ENCODE data around the gene RYR1.

RYR1 gene

GRCh38 chr19:38440592-38440991 lies 7.1 kb downstream of the RYR1 start:
- Histone ChIP-seq H3K9me3 (ENCODE audit: severe bottlenecking) (no peaks in the 10 kb centered on the region), H3K36me3 (no peaks in the 10 kb centered on the region), H3K27me3 (ENCODE audit: insufficient read depth, low read depth, severe bottlenecking) (no peaks in the 10 kb centered on the region), H3K27ac (no peak overlapping the region), H3K4me3 (ENCODE audit: low read depth, low read length) (no peak overlapping the region)
- no peak for TF ChIP-seq CTCF (IDR thresholded peaks at IDR 0.05; ENCODE audit: low read depth, low read length)
- DNase-seq, result no peak

- TF ChIP-seq CTCF (IDR thresholded peaks at IDR 0.05; ENCODE audit: low read depth, low read length), result peak; percentile 67
- H3K9me3 ChIP-seq (ENCODE audit: severe bottlenecking), result no peaks in the 10 kb centered on the region
Measured at GRCh38 chr19:38441657-38442348, 8.3 kb downstream of the RYR1 start.

GRCh38 chr19:38442736-38443135 lies 9.2 kb downstream of the RYR1 start:
- Histone ChIP-seq H3K36me3 (no peaks in the 10 kb centered on the region), H3K27ac (no peak overlapping the region), H3K27me3 (ENCODE audit: insufficient read depth, low read depth, severe bottlenecking) (no peaks in the 10 kb centered on the region), H3K4me3 (ENCODE audit: low read depth, low read length) (no peak overlapping the region), H3K9me3 (ENCODE audit: severe bottlenecking) (no peaks in the 10 kb centered on the region)
- DNase-seq, result no peak
- no peak for TF ChIP-seq CTCF (IDR thresholded peaks at IDR 0.05; ENCODE audit: low read depth, low read length)

More at GRCh38 chr19:38441657-38442348, 8.3 kb downstream of the RYR1 start:
- no peaks in the 10 kb centered on the region for H3K27me3 ChIP-seq (ENCODE audit: insufficient read depth, low read depth, severe bottlenecking)
- no peak overlapping the region for H3K4me3 ChIP-seq (ENCODE audit: low read depth, low read length)
- 0 out of 2 replicates have a peak overlapping the region, but pooled peaks have one; percentile 24 for H3K27ac ChIP-seq
- DNase-seq, result peak; percentile 43
- no peaks in the 10 kb centered on the region for H3K36me3 ChIP-seq

GRCh38 chr19:38443458-38443999 lies 10.0 kb downstream of the RYR1 start:
- Histone ChIP-seq H3K27me3 (ENCODE audit: insufficient read depth, low read depth, severe bottlenecking) (no peaks in the 10 kb centered on the region), H3K27ac (no peak overlapping the region), H3K9me3 (ENCODE audit: severe bottlenecking) (no peaks in the 10 kb centered on the region), H3K4me3 (ENCODE audit: low read depth, low read length) (no peak overlapping the region), H3K36me3 (no peaks in the 10 kb centered on the region)
- no peak for TF ChIP-seq CTCF (IDR thresholded peaks at IDR 0.05; ENCODE audit: low read depth, low read length)
- no peak for DNase-seq

- no peak for DNase-seq
- TF ChIP-seq CTCF (IDR thresholded peaks at IDR 0.05; ENCODE audit: low read depth, low read length), result no peak
- no peaks in the 10 kb centered on the region for H3K9me3 ChIP-seq (ENCODE audit: severe bottlenecking)
- no peaks in the 10 kb centered on the region for H3K27me3 ChIP-seq (ENCODE audit: insufficient read depth, low read depth, severe bottlenecking)
- no peaks in the 10 kb centered on the region for H3K36me3 ChIP-seq
- no peak overlapping the region for H3K27ac ChIP-seq
- no peak overlapping the region for H3K4me3 ChIP-seq (ENCODE audit: low read depth, low read length)
Measured at GRCh38 chr19:38444026-38444425, 10.5 kb downstream of the RYR1 start.
